OCI-LY3 (cell line): ENCODE measurements around the gene SERINC5.

Experiments
- EZH2phosphoT487 ChIP-seq: fragments of 200-600 bp; shearing (Covaris generic); IDR thresholded peaks from 2 replicates; pipeline ENCODE4 v1.6.1; 2018; ENCODE audit warnings: antibody characterized with exemption, mixed run types, low read depth
- TF ChIP-seq, protein P1 (sequence below): fragments of 200-600, 300-600 bp; sonication (generic); IDR thresholded peaks from 2 replicates; pipeline ENCODE4 v1.5.1; 2014; ENCODE audit warnings: antibody characterized with exemption, low read length, low read depth

DNA sequence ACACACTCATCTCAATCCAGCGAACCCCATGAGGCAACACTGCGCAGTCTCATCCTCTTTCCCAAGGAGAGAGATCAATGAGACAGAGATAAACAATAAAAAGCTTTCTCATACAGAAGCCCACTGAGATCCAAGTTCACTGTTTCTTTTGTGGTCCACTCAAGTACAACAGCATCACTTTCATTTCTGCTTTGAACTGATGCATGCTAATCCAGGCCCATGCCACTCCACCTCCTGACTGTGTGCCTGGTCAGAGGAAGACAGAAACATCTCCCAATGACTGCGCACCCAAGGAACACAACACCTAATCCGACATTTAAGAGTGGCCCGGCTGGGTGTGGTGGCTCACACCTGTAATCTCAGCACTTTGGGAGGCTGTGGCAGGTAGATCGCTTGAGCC is 104.0 kb downstream of the SERINC5 start:
- TF ChIP-seq, protein P1, sequence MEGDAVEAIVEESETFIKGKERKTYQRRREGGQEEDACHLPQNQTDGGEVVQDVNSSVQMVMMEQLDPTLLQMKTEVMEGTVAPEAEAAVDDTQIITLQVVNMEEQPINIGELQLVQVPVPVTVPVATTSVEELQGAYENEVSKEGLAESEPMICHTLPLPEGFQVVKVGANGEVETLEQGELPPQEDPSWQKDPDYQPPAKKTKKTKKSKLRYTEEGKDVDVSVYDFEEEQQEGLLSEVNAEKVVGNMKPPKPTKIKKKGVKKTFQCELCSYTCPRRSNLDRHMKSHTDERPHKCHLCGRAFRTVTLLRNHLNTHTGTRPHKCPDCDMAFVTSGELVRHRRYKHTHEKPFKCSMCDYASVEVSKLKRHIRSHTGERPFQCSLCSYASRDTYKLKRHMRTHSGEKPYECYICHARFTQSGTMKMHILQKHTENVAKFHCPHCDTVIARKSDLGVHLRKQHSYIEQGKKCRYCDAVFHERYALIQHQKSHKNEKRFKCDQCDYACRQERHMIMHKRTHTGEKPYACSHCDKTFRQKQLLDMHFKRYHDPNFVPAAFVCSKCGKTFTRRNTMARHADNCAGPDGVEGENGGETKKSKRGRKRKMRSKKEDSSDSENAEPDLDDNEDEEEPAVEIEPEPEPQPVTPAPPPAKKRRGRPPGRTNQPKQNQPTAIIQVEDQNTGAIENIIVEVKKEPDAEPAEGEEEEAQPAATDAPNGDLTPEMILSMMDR = no peak
- TF ChIP-seq EZH2phosphoT487 = no peak
